DMS53 (cell line): ENCODE data around the gene PRDM12.

ENCODE experiments used
- DNase-seq: peaks from one replicate; lab custom pipeline; 2025; lab: John Stamatoyannopoulos, UW

Gene PRDM12

GRCh38 chr9:130728721-130729120, 64.3 kb downstream of the PRDM12 start:
- no peak for DNase-seq

- DNase-seq, result no peak
These were observed 64.8 kb downstream of the PRDM12 start for GRCh38 chr9:130729145-130729544.

GRCh38 chr9:130731355-130731754, 67.0 kb downstream of the PRDM12 start:
- DNase-seq, result peak; percentile 94

GRCh38 chr9:130732136-130732535, 67.7 kb downstream of the PRDM12 start:
- peak; percentile 84 for DNase-seq
